SK-N-SH (cell line): ENCODE results near the gene ZKSCAN1. TPM values are rescaled to one million over a fixed set of nuclear protein-coding genes. Genes with fewer than 3 reads are reported as not detected.
"Not testable (repeated sequence)": the region's sequence is repeated elsewhere in the genome, so short reads cannot be mapped to it uniquely, and the experiment has no call there.

Source experiments
- CTCF ChIA-PET: fragments of 300-600, 350-600 bp; formaldehyde crosslinking; extraction: SDS; loops from one replicate; lab custom pipeline; 2021; lab: Yijun Ruan, JAX
- POLR2A ChIA-PET: fragments of 350-600 bp; sonication (Branson Sonifier 250); formaldehyde crosslinking; extraction: SDS; loops from one replicate; lab custom pipeline; 2020; ENCODE audit warnings: antibody characterized with exemption, inconsistent platforms; lab: Yijun Ruan, JAX
- DNase-seq: peaks from one replicate; pipeline ENCODE4 v3.0.0; 2012
- H2AFZ ChIP-seq: fragments of 200-600 bp; sonication (generic); 2 replicates; pipeline ENCODE4 v1.8.1; 2016; ENCODE audit warnings: antibody characterized with exemption, mild to moderate bottlenecking, low read depth
- H3F3A ChIP-seq: fragments of 200-600 bp; sonication (generic); replicated peaks from 2 replicates; pipeline ENCODE3; 2016; ENCODE audit warnings: antibody characterized with exemption, mild to moderate bottlenecking; ENCODE audit not compliant: insufficient read depth
- H3K27ac ChIP-seq, 2 experiments: fragments of 200-500 bp in 1 of 2; fragments of 200-600 bp in 1 of 2; sonication (Bioruptor generic) in 1 of 2; sonication (generic), shearing (Covaris generic) in 1 of 2; 2 replicates each; pipeline versions ENCODE4 v1.5.1 to v1.6.1; 2014 to 2016; ENCODE audit warnings: low read depth in 2 of 2, inconsistent platforms in 1 of 2, low read length in 1 of 2, mild to moderate bottlenecking in 1 of 2, mixed read lengths in 1 of 2
- H3K27me3 ChIP-seq: fragments of 200-600 bp; sonication (generic), shearing (Covaris generic); 2 replicates; pipeline ENCODE4 v1.6.1; 2016; ENCODE audit warnings: mixed run types; ENCODE audit not compliant: insufficient read depth
- H3K36me3 ChIP-seq, 2 experiments: fragments of 200-500 bp in 1 of 2; fragments of 200-600 bp in 1 of 2; sonication (Bioruptor generic) in 1 of 2; sonication (generic) in 1 of 2; replicated peaks in 1 of 2; 2 replicates each; pipeline versions ENCODE3 to v1.5.1; 2014 to 2016; ENCODE audit warnings: low read length in 1 of 2, mild to moderate bottlenecking in 1 of 2; ENCODE audit not compliant: insufficient read depth in 2 of 2, control insufficient read depth in 1 of 2
- H3K4me1 ChIP-seq, 2 experiments: fragments of 200-500 bp in 1 of 2; fragments of 200-600 bp in 1 of 2; sonication (Bioruptor generic) in 1 of 2; sonication (generic), shearing (Covaris generic) in 1 of 2; 2 replicates each; pipeline versions ENCODE4 v1.5.1 to v1.6.1; 2014 to 2016; ENCODE audit warnings: low read depth in 1 of 2, low read length in 1 of 2, mixed run types in 1 of 2; ENCODE audit not compliant: insufficient read depth in 2 of 2, control insufficient read depth in 1 of 2
- H3K4me2 ChIP-seq: fragments of 200-600 bp; sonication (generic), shearing (Covaris generic); 2 replicates; pipeline ENCODE4 v1.6.1; 2017; ENCODE audit warnings: mixed run types
- H3K4me3 ChIP-seq, 2 experiments: fragments of 200-500 bp in 1 of 2; fragments of 200-600 bp in 1 of 2; sonication (Bioruptor generic) in 1 of 2; sonication (generic), shearing (Covaris generic) in 1 of 2; 2 replicates each; pipeline versions ENCODE4 v1.5.1 to v1.8.1; 2014 to 2016; ENCODE audit warnings: low read depth in 2 of 2, inconsistent platforms in 1 of 2, low read length in 1 of 2, mild to moderate bottlenecking in 1 of 2, mixed read lengths in 1 of 2, moderate library complexity in 1 of 2
- H3K79me2 ChIP-seq: fragments of 200-600 bp; sonication (generic); 2 replicates; pipeline ENCODE4 v1.8.1; 2017; ENCODE audit warnings: mild to moderate bottlenecking; ENCODE audit not compliant: insufficient read depth
- H3K9ac ChIP-seq: fragments of 200-600 bp; sonication (generic); 2 replicates; pipeline ENCODE4 v1.6.1; 2017; ENCODE audit warnings: mixed run types
- H3K9me2 ChIP-seq: fragments of 200-600 bp; sonication (generic); 2 replicates; pipeline ENCODE4 v1.6.1; 2017; ENCODE audit warnings: mixed run types
- H3K9me3 ChIP-seq: fragments of 200-600 bp; sonication (generic); 2 replicates; pipeline ENCODE4 v1.6.1; 2017; ENCODE audit warnings: mixed run types, mild to moderate bottlenecking, moderate library complexity
- H4K20me1 ChIP-seq: fragments of 200-600 bp; sonication (generic); 2 replicates; pipeline ENCODE4 v1.6.1; 2017; ENCODE audit warnings: mild to moderate bottlenecking, mixed run types; ENCODE audit not compliant: insufficient read depth
- EP300 ChIP-seq, 2 experiments: IDR thresholded peaks; 2 replicates each; pipeline versions ENCODE4 v1.4.0 to v1.6.1; 2012; ENCODE audit warnings: borderline replicate concordance in 1 of 2, low read depth in 1 of 2, low read length in 1 of 2
- FOXM1 ChIP-seq: IDR thresholded peaks from 2 replicates; pipeline ENCODE4 v1.4.0; 2012; ENCODE audit warnings: low read depth, mild to moderate bottlenecking
- GATA2 ChIP-seq: sonication (generic); formaldehyde crosslinking; IDR thresholded peaks from 2 replicates; pipeline ENCODE4 v1.5.0; 2020; ENCODE audit warnings: mild to moderate bottlenecking, missing genetic modification reagents
- NFIC ChIP-seq: IDR thresholded peaks from 2 replicates; pipeline ENCODE4 v1.4.0; 2012; ENCODE audit warnings: borderline replicate concordance
- RXRA ChIP-seq: IDR thresholded peaks from 2 replicates; pipeline ENCODE4 v1.4.0; 2012; ENCODE audit warnings: low read depth, mild to moderate bottlenecking, borderline replicate concordance
- TAF1 ChIP-seq: IDR thresholded peaks from 2 replicates; pipeline ENCODE4 v1.6.1; 2012; ENCODE audit warnings: low read depth, mild to moderate bottlenecking, low read length, moderate library complexity, borderline replicate concordance
- WGBS: methylation state at CpG from one replicate; pipeline ENCODE4 v1.1.6; 2017; ENCODE audit warnings: low lambda C conversion rate; 5-methylcytosine and 5-hydroxymethylcytosine counted together
- polyA plus RNA-seq, 3 experiments: library from polyadenylated mRNA; depleted of rRNA; stranded (reverse); fragments of >200 nt; gene quantifications; 2 replicates each; pipeline ENCODE4 v1.2.3, GENCODE V29; 2012
- TF ChIP-seq, protein P1 (sequence below): fragments of 200-600 bp; sonication (generic); IDR thresholded peaks from 2 replicates; pipeline ENCODE4 v1.6.1; 2017; ENCODE audit warnings: antibody characterized with exemption, mild to moderate bottlenecking, moderate library complexity

ZKSCAN1 gene
- polyA plus RNA-seq, 1 of the 3 experiments (the other 2 are of a cell fraction), result 21.1 TPM

DNA sequence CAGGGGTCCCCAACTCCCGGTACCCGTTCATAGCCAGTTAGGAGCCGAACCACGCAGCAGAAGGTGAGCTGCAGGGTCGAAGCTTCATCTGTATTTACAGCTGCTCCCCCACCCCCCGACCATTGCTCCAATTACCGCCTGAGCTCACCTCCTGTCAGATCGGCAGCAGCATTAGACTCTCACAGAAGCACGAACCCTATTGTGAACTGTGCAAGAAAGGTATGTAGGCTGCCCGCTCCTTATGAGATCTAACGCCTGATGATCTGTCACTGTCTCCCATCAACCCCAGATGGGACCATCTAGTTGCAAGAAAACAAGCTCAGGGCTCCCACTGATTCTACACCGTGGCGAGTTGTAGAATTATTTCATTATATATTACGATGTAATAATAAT is 24.9 kb upstream of the ZKSCAN1 start:
- ChIA-PET POLR2A (interaction anchor here (0.6 to 0.9 kb wide), 2 partner anchors 61 to 63 kb away, joined by 3 read pairs; partner anchors contain the start of gene GJC3), CTCF (interaction anchor here (0.6 to 8.0 kb wide), 29 partner anchors 9 to 1330 kb away, joined by 3 to 103 read pairs (median 4); partner anchors contain the start of genes AZGP1, GJC3, MBLAC1 and PVRIG)
- no peaks in the 10 kb centered on the region for H3K36me3 ChIP-seq
- no peaks in the 10 kb centered on the region for H3K79me2 ChIP-seq
- no peak for TF ChIP-seq EP300 (IDR thresholded peaks at IDR 0.05; ENCODE audit: borderline replicate concordance in 1 of 2, low read depth in 1 of 2, low read length in 1 of 2)
- no peak for TF ChIP-seq FOXM1
- TF ChIP-seq, protein P1, sequence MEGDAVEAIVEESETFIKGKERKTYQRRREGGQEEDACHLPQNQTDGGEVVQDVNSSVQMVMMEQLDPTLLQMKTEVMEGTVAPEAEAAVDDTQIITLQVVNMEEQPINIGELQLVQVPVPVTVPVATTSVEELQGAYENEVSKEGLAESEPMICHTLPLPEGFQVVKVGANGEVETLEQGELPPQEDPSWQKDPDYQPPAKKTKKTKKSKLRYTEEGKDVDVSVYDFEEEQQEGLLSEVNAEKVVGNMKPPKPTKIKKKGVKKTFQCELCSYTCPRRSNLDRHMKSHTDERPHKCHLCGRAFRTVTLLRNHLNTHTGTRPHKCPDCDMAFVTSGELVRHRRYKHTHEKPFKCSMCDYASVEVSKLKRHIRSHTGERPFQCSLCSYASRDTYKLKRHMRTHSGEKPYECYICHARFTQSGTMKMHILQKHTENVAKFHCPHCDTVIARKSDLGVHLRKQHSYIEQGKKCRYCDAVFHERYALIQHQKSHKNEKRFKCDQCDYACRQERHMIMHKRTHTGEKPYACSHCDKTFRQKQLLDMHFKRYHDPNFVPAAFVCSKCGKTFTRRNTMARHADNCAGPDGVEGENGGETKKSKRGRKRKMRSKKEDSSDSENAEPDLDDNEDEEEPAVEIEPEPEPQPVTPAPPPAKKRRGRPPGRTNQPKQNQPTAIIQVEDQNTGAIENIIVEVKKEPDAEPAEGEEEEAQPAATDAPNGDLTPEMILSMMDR, result no peak
- no peak for TF ChIP-seq GATA2 (CRISPR knock-in tag)
- no peak for TF ChIP-seq RXRA
- no peak for TF ChIP-seq TAF1
- no peak for TF ChIP-seq NFIC
- no peak for DNase-seq
- H4K20me1 ChIP-seq, result no peaks in the 10 kb centered on the region
- WGBS, result 68% methylated on average over 14 of the region's 14 CpGs
- H3K4me1 ChIP-seq, result no peaks in the 10 kb centered on the region; a peak in 1 of 4 replicates
- H3F3A ChIP-seq, result no peaks in the 10 kb centered on the region
- peak overlapping the region; percentile 78; the same call in 1 of the 2 replicates for H2AFZ ChIP-seq
- no peak overlapping the region for H3K9ac ChIP-seq
- peaks cover 32% of the 10 kb centered on the region for H3K27me3 ChIP-seq
- H3K4me3 ChIP-seq, result no peak overlapping the region
- no peaks in the 10 kb centered on the region for H3K9me3 ChIP-seq
- H3K9me2 ChIP-seq, result no peaks in the 10 kb centered on the region
- no peak overlapping the region for H3K27ac ChIP-seq
- H3K4me2 ChIP-seq, result no peak overlapping the region

DNA sequence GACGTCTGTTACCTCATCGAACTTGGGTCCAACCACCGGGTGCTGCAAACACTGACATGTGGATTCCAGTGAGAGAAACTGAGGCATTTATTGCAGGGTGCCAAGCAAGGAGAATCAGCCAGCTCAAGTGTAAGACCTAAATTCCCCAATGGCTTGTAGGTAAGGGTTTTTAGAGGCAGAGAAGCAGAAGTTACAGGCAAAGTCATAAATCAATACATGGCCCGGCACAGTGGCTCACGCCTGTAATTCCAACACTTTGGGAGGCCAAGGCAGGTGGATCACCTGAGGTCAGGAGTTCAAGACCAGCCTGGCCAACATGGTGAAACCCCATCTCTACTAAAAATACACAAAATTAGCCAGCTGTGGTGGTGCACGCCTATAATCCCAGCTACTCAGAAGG is 23.9 kb upstream of the ZKSCAN1 start:
- not testable (repeated sequence) for H3K4me2 ChIP-seq, H3K9me2 ChIP-seq, H3K79me2 ChIP-seq, H3K9ac ChIP-seq, H3K27ac ChIP-seq, H4K20me1 ChIP-seq, DNase-seq, H3F3A ChIP-seq, H3K9me3 ChIP-seq, H3K36me3 ChIP-seq, H3K4me1 ChIP-seq, H3K4me3 ChIP-seq
- Histone ChIP-seq H2AFZ (peak overlapping the region; percentile 78; the same call in 1 of the 2 replicates), H3K27me3 (peaks cover 21% of the 10 kb centered on the region)
- POLR2A ChIA-PET, result interaction anchor here (0.7 kb wide), 2 partner anchors 174 to 233 kb away, joined by 3 read pairs; no protein-coding TSS in a partner anchor
- WGBS, result 59% methylated on average over 6 of the region's 6 CpGs
- CTCF ChIA-PET, result interaction anchor here (0.7 to 8.0 kb wide), 25 partner anchors 10 to 825 kb away, joined by 3 to 103 read pairs (median 5); partner anchors contain the start of genes AZGP1, GJC3, TRIM4 and ZKSCAN1
